Measurements from ENCODE around the gene FRMD4A. TPM values are rescaled to one million over a fixed set of nuclear protein-coding genes. Genes with fewer than 3 reads are reported as not detected.

FRMD4A gene
- total RNA-seq, 2 donors from 2014 or later, result 22.3 to 22.4 TPM

GRCh38 chr10:14112056-14112455 is 218.7 kb downstream of the FRMD4A start:
- WGBS, 2 experiments (ENCODE audit: insufficient coverage in 1 of 2, insufficient read length in 1 of 2), result 90 to 97% methylated on average over 1 to 5 of the region's 5 CpGs
- Mint-ChIP-seq H3K9me3 (no peaks in the 10 kb centered on the region), H3K36me3 (ENCODE audit: low read depth) (no peaks in the 10 kb centered on the region), H3K27me3 (ENCODE audit: insufficient read depth) (peaks cover 1% of the 10 kb centered on the region), H3K4me3 (no peak overlapping the region), H3K4me1 (no peaks in the 10 kb centered on the region), H3K27ac (no peak overlapping the region)
- Histone ChIP-seq H3K9ac (ENCODE audit: extremely low read depth, low read length, poor library complexity, severe bottlenecking) (no peak overlapping the region), H3K36me3 (ENCODE audit: control insufficient read depth, insufficient read depth, low read length) (no peaks in the 10 kb centered on the region), H3K27ac (ENCODE audit: low read depth, low read length) (no peak overlapping the region), H3K4me3 (ENCODE audit: low read length) (no peak overlapping the region), H3K4me1 (ENCODE audit: control insufficient read depth, insufficient read depth, low read length) (no peaks in the 10 kb centered on the region), H3K27me3 (ENCODE audit: control insufficient read depth, insufficient read depth, low read length, poor library complexity, severe bottlenecking) (no peaks in the 10 kb centered on the region), H3K9me3 (ENCODE audit: control insufficient read depth, low read length) (no peaks in the 10 kb centered on the region)
- DNase-seq, result no peak
- TF ChIP-seq CTCF (conservative IDR thresholded peaks at IDR 0.05), result no peak

- H3K9me3 Mint-ChIP-seq, result no peaks in the 10 kb centered on the region
- no peak for TF ChIP-seq CTCF (conservative IDR thresholded peaks at IDR 0.05)
- WGBS, 2 experiments (ENCODE audit: insufficient coverage in 1 of 2, insufficient read length in 1 of 2), result 98 to 100% methylated on average over 1 of the region's 1 CpG
Measured at GRCh38 chr10:14111208-14111607, 219.5 kb downstream of the FRMD4A start.

GRCh38 chr10:14106828-14107227 is 223.9 kb downstream of the FRMD4A start:
- H3K4me3 Mint-ChIP-seq, result no peak overlapping the region
- peaks cover 4% of the 10 kb centered on the region for H3K4me1 Mint-ChIP-seq
- no peaks in the 10 kb centered on the region for H3K36me3 ChIP-seq (ENCODE audit: control insufficient read depth, insufficient read depth, low read length)
- H3K27me3 ChIP-seq (ENCODE audit: control insufficient read depth, insufficient read depth, low read length, poor library complexity, severe bottlenecking), result no peaks in the 10 kb centered on the region
- H3K9ac ChIP-seq (ENCODE audit: extremely low read depth, low read length, poor library complexity, severe bottlenecking), result no peak overlapping the region
- H3K27ac Mint-ChIP-seq, result no peak overlapping the region
- H3K4me1 ChIP-seq (ENCODE audit: control insufficient read depth, insufficient read depth, low read length), result no peaks in the 10 kb centered on the region
- no peak overlapping the region for H3K4me3 ChIP-seq (ENCODE audit: low read length)
- H3K9me3 Mint-ChIP-seq, result peaks cover 2% of the 10 kb centered on the region
- H3K36me3 Mint-ChIP-seq (ENCODE audit: low read depth), result no peaks in the 10 kb centered on the region
- H3K9me3 ChIP-seq (ENCODE audit: control insufficient read depth, low read length), result peaks cover 5% of the 10 kb centered on the region
- peaks cover 1% of the 10 kb centered on the region for H3K27me3 Mint-ChIP-seq (ENCODE audit: insufficient read depth)
- no peak for TF ChIP-seq CTCF (conservative IDR thresholded peaks at IDR 0.05)
- WGBS, 2 experiments (ENCODE audit: insufficient coverage in 1 of 2, insufficient read length in 1 of 2), result 88 to 92% methylated on average over 2 of the region's 3 CpGs
- no peak overlapping the region for H3K27ac ChIP-seq (ENCODE audit: low read depth, low read length)
- DNase-seq, result no peak

More at GRCh38 chr10:14111208-14111607, 219.5 kb downstream of the FRMD4A start:
- peaks cover 1% of the 10 kb centered on the region for H3K27me3 Mint-ChIP-seq (ENCODE audit: insufficient read depth)
- Histone ChIP-seq H3K27me3 (ENCODE audit: control insufficient read depth, insufficient read depth, low read length, poor library complexity, severe bottlenecking) (no peaks in the 10 kb centered on the region), H3K4me3 (ENCODE audit: low read length) (no peak overlapping the region), H3K9me3 (ENCODE audit: control insufficient read depth, low read length) (peaks cover 5% of the 10 kb centered on the region), H3K4me1 (ENCODE audit: control insufficient read depth, insufficient read depth, low read length) (no peaks in the 10 kb centered on the region), H3K27ac (ENCODE audit: low read depth, low read length) (no peak overlapping the region), H3K36me3 (ENCODE audit: control insufficient read depth, insufficient read depth, low read length) (no peaks in the 10 kb centered on the region), H3K9ac (ENCODE audit: extremely low read depth, low read length, poor library complexity, severe bottlenecking) (no peak overlapping the region)
- H3K36me3 Mint-ChIP-seq (ENCODE audit: low read depth), result no peaks in the 10 kb centered on the region
- no peak for DNase-seq
- H3K4me3 Mint-ChIP-seq, result no peak overlapping the region
- H3K4me1 Mint-ChIP-seq, result no peaks in the 10 kb centered on the region
- no peak overlapping the region for H3K27ac Mint-ChIP-seq

Data from endodermal cell (in vitro differentiated cells).